Stimulated activated CD8-positive, alpha-beta memory T cell treated with anti-CD3 and anti-CD28 coated beads, Interleukin-12 subunit alpha, Interleukin-12 subunit beta, amount 100 ng/mL, for 4 hours (primary cell): Measurements from ENCODE around the gene ATP5F1E.
A peak's percentile ranks its signal among the peaks of the same experiment; 100 is the strongest.
"Not testable (repeated sequence)": the region's sequence is repeated elsewhere in the genome, so short reads cannot be mapped to it uniquely, and the experiment has no call there.

Source experiments
- DNase-seq: peaks from one replicate; pipeline ENCODE4 v3.0.0-alpha.2; 2020; ENCODE audit warnings: low read depth

The ATP5F1E gene

GRCh38 chr20:58988565-58988882 is 43.6 kb downstream of the ATP5F1E start:
- DNase-seq = no peak

- DNase-seq = no peak
These were observed 44.2 kb downstream of the ATP5F1E start for GRCh38 chr20:58987790-58988564.

DNA sequence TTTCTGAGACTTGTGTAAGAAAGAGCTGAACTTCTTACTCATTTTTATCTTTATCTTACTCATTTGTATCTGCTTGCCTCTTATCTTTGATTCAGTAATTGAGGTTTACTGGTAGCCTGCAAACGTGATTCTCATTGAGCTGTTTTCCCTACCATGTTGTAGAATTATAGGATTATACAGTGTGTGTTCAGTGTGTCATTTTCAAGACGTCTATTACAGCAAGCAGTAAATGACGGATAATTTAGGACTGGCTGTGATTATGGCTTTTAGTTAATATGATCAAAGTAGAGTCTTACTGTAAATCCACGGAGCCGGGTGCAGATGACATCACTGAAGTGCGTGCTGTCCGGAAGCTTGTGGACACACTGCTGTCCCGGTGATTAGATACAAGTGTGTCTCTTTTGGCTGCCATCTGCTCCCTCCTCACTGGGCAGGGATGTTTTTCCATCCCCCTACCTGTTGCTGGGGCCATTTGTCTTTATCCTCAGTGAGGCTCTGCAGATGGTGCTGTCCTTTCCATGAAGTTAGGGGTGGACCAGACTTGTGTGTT is 45.1 kb downstream of the ATP5F1E start:
- no peak for DNase-seq

GRCh38 chr20:58986286-58986967 is 45.7 kb downstream of the ATP5F1E start:
- DNase-seq = no peak

GRCh38 chr20:58985656-58986055 is 46.5 kb downstream of the ATP5F1E start:
- DNase-seq = no peak

GRCh38 chr20:58984691-58985090 is 47.4 kb downstream of the ATP5F1E start:
- no peak for DNase-seq

- DNase-seq = not testable (repeated sequence)
These were observed 49.0 kb downstream of the ATP5F1E start for GRCh38 chr20:58983115-58983468.

DNA sequence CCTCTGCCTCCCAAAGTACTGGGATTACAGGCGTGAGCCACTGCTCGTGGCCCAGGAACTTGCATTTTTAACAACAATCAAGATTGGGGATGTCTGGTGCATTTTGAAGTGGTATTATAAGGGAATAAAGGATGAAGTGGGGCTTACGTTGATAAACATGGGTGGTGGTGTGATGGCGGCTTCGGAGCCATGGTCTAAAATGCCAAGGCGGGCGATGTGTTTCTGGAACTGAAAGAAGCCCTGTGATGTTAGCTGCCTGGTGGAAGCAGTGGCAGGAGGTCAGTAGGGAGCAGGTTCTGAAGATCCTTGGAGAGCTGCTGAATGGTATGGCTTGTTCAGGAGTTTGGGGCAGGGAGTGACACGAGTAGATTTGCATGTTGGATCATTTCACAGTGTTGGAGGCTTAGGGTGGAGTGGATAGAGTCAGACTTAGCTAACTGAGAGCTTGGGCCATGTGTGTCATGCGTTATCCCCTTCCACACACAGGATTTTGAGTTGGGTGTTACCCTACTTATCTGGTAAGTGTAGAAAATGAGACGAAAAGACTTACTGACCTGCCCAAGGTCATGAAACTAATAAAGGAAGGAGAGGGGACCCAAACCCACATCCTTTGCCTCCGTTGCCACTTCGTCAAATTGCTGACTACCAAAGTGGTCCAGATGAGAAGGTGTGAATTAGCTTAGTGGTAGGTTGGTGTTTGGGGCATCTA is 49.6 kb downstream of the ATP5F1E start:
- no peak for DNase-seq

DNA sequence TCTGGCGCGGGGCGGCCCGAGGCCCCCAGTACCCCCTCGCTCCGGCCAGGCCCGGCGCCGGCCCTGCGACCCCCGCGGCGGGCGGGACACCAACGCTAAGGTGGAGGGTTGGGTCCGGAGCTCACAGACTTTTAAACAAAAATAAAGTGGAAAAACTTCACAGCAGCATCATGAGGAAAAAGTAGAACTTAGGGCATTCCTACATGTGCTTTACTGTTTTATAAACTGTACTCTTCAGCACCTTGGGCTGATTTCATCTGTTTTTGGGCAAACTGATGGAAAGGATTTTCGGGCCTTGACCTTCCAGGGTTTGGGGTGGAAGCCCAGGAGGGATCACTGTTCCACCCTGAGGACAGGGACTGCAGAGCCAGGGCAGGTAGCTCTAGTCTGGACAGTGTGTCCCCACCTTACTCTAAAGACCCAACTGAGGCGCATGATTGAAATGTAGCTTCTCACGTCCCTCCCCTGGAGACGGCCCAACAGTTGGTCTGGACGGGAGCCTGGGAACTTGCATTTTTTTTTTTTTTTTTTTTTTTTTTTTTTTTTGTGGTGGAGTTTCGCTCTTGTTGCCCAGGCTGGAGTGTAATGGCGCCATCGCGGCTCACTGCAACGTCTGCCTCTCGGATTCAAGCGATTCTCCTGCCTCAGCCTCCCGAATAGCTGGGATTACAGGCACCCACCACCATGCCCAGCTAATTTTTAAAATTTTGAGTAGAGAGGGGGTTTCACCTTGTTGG is 50.3 kb downstream of the ATP5F1E start:
- DNase-seq = no peak

DNA sequence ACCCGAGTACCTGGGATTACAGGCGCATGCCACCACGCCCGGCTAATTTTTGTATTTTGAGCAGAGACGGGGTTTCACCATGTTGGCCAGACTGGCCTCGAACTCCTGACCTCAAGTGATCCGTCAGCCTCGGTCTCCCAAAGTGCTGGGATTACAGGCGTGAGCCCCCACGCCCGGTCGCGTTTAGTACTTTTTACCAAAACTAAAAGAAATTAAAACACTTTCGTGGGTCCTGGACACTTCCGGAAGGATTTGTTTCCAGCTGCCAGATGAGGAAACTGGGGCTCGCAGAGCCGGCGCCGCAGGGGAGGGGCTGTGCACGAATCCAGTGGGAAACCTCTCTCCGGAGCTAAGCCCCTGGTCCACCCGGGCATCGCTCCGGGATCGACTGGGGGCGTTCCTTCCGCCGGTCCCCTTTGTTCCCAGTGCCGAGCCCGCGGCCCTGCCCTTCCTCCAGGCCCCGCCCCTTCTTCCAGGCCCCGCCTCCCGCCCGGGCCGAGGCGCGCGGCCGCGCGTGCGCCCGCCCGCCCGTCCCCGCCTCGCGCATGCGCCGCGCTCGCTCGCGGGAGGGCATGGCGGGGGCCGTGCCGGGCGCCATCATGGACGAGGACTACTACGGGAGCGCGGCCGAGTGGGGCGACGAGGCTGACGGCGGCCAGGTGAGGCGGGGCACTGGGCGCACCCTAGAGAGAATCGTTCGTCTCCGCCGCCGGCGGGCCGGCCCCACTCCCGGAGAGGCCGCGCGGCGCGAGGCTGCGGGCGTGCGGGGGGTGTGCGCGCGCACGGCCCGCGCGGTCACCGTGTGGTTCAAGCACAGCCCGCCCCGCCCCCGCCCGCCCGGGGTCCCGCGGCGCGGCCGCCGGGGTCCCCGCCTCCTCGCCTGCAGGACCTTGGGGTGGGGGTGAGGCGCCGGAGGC is 51.2 kb downstream of the ATP5F1E start, which contains the start of gene NELFCD:
TSS of gene NELFCD (plus strand) at position 546 of the 917 bp plus-strand sequence. CDS start at position 600, 54 bp downstream.
- peak; percentile 83 for DNase-seq

- DNase-seq = no peak
These were observed 53.6 kb downstream of the ATP5F1E start for GRCh38 chr20:58978351-58979190.

DNA sequence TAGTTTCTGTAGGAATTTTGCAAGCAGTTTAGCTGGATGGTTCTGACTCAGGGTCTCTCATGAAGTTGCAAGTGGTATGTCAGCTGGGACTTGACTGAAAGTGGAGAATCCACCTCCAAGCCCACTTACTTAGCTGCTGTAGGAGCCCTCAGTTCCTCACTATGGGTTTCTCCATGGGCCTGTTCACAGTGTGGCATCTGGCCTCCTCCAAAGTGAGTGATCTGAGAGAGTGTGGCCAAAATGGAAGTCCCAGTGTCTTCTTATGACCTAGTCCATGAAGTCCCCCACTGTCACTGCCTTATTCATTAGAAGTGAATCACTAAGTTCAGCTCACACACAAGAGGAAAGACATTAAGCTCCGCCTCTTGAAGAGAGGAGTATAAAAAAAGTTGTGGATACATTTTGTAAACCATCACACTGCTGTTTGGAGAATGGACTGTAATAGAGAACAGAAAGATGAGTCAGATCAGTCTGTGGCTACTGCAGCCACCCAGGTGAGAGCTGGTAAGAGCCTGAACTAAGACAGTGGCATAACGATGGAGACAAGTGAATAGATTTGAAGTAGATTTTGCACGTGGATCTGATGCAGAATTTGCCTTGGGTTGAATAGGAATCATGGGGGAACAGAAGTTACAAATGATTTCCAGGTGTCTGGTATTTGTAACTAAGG is 55.9 kb downstream of the ATP5F1E start:
- no peak for DNase-seq
